Activated T-cell treated with anti-CD3 and anti-CD28 coated beads, Interleukin-2, amount 50 U/mL, for 1 hour (primary cell): ENCODE results near the gene ITPR2.
"Not testable (repeated sequence)": the region's sequence is repeated elsewhere in the genome, so short reads cannot be mapped to it uniquely, and the experiment has no call there.

Source experiments
- DNase-seq: peaks from one replicate; pipeline ENCODE4 v3.0.0-alpha.2; 2020

The ITPR2 gene

DNA sequence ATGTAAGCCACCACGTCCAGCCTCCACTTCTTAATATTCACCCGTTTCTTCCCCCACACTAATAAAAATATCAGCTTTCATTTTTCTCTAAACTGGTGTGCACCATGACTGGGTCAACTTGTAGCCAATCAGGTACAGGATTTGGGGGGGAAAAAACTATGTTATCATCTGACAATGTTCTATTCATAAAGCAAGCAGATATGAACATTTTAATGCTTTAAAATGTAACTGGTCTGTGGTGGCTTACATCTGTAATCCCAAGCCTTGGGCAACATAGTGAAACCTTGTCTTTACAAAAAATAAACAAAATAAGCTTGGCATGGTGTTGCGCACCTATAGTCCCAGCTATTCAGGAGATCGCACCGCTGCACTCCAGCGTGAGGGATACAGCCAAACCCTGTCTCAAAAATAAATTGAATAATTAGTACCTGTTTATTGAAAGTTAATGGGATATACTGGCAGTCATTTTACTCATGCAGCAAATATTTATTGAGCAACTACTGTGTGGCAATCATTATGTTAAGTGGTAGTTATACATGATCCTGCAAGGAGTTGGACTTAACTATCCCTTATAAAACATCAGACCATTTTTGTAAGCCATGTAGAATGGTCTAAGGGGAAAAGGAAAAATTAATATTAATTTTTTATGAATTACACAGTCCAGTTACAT, 15.3 kb upstream of the ITPR2 start:
- no peak for DNase-seq

DNA sequence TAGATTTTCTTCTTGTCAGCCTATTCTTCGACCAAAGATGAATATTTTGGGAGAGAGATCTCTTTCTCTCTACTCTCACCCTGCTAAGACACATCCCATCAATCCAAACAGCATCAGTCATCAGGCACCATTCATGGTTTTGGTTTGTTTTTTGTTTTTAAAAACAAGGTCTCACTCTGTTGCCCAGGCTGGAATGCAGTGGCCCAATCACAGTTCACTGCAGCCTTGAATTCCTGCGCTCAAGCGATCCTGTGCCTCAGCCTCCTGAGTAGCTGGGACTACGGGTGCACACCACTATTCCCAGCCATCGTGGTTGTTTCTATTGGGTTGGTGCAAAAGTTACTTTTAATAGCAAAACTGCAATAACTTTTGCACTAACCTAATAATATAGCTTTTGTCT, 14.4 kb upstream of the ITPR2 start:
- no peak for DNase-seq

- no peak for DNase-seq
These were observed 13.4 kb upstream of the ITPR2 start for GRCh38 chr12:26846416-26846815.

- no peak for DNase-seq
These were observed 13.0 kb upstream of the ITPR2 start for GRCh38 chr12:26845984-26846383.

- DNase-seq, result no peak
These were observed 12.2 kb upstream of the ITPR2 start for GRCh38 chr12:26845057-26845666.

DNA sequence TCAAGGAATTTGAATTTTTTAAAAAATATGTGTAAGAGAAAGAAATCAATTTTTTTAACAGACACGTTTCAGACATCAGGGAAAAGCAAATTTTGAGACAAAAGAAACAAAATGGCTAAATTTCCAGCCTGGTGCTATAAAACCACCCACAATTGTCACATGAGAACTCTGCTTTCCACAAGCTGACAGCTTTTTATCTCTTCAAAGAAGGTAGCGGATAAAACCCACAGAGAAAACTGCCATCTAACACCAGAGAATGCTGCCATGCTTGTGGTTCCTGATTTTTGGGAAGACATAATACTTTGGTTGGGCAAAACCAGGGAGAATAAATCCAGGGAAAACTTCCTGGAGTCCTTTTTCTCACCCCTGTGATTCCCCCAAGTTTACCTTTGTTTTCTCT, 10.3 kb upstream of the ITPR2 start:
- DNase-seq, result no peak

GRCh38 chr12:26841085-26841484, 8.1 kb upstream of the ITPR2 start:
- no peak for DNase-seq

GRCh38 chr12:26839512-26839911, 6.5 kb upstream of the ITPR2 start:
- DNase-seq, result no peak

DNA sequence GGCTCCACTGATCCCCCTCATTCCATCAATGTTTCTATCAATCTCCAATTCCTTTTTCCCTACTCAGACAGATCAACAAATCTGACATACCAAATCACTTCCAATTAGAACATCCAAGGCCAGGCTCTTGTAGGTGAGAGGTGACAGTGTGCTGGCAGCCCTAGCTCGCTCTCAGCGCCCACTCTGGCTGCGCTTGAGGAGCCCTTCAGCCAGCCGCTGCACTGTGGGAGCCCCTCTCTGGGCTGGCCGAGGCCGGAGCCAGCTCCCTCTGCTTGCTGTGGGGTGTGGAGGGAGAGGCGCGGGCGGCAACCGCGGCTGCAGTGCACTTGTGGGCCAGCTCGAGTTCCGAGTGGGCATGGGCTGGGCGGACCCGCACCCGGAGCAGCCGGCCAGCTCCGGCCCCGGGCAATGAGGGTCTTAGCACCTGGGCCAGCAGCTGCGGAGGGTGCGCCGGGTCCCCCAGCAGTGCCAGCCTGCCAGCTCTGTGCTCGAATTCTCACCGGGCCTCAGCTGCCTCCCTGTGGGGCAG, 6.0 kb upstream of the ITPR2 start:
- DNase-seq, result no peak

GRCh38 chr12:26836201-26836600, 3.2 kb upstream of the ITPR2 start:
- no peak for DNase-seq

GRCh38 chr12:26834503-26835060, 1.6 kb upstream of the ITPR2 start:
- not testable (repeated sequence) for DNase-seq

GRCh38 chr12:26833743-26834490, 923 bp upstream of the ITPR2 start:
- DNase-seq, result peak; percentile 52

GRCh38 chr12:26831951-26832821, 808 bp downstream of the ITPR2 start:
- peak; percentile 72 for DNase-seq

DNA sequence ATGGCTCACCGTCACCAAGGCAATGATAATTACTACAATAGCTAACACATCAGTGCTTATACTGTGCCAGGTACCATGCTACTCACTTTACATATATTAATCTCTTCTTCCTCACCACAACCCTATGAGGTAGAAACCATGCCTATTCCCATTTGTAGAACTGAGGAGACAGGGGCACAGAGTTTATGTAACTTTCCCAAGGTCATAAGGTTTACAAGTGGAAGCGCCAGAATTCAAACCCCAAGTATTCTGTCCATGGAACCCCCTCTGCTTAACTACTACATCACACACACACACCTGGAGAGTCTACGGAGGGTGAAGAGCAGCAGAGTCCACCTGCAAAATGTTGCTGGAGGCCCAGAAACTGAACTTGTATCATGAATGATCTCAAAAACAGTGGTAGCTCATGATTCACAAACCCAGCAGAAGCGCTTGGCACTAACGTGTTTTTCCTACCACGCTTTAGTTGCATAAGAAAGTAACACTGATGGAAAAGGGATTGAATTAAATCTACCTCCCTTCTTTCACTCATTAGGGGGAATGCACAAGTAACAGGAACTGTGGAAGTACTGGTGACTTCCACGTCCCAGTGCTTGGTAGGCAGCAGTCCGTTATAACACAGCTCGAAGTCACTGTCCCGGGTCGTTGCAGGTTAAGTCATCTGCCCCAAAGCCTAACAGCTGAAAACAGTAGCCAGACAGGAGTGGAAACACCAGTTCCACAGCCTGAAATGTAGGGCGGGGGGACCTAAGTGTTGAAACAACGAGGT, 2.0 kb downstream of the ITPR2 start:
- no peak for DNase-seq

- DNase-seq, result no peak
These were observed 2.6 kb downstream of the ITPR2 start for GRCh38 chr12:26830363-26830762.

- DNase-seq, result no peak
These were observed 4.5 kb downstream of the ITPR2 start for GRCh38 chr12:26828280-26829073.

GRCh38 chr12:26826437-26826836, 6.6 kb downstream of the ITPR2 start:
- DNase-seq, result no peak

DNA sequence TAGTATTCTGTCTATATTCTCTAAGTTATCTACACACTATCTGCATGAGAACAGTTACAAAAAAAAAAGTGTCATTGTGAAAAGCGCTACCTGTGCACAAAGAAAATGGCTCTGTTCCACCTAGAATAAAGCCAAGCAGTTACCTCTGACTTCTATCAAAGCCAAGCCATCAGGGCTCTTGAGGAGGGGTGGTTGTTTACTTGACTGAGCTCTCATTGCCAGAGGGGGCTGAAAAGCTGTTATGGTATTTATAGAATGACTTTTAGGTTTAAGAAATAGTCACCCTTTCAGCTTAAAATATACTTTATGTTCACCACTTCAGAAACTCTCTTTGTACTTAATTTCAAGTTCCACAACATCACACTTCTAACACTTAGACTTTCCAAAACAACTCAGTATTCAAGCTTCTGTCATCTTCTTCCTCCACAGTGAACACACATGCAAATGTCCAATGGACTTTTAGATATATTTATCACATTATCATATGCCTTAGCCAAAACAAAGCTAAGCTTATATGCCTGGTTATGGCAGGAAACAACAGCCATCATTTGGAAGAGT, 7.5 kb downstream of the ITPR2 start:
- no peak for DNase-seq

DNA sequence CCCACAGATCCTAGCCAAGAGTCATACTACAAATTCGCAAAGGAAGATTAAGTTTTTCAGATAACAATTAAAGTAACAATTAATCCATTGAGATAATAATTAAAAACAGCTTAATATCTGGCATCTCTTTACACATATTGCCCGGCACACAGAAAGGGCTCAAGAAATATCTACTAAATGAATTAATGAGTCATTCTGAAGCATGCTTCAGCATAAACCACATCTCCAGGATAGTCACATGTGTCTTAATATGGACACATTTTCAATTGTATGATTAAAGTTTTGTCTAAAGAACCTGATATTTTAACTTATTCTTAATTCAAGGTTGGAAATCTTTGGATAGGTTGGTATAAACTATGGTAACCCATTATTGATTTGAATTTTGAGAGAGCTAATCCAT, 9.6 kb downstream of the ITPR2 start:
- no peak for DNase-seq

- no peak for DNase-seq
These were observed 11.0 kb downstream of the ITPR2 start for GRCh38 chr12:26822026-26822425.
